Activated gamma-delta T cell (primary cell): ENCODE results near the gene RPL21.
"Not testable (repeated sequence)": the region's sequence is repeated elsewhere in the genome, so short reads cannot be mapped to it uniquely, and the experiment has no call there.

Experiments used
- DNase-seq: peaks from one replicate; lab custom pipeline; 2025; lab: John Stamatoyannopoulos, UW
- total RNA-seq, 2 donors: gene quantifications; one replicate each; lab custom pipeline; 2026; lab: John Stamatoyannopoulos, UW

RPL21 gene
- total RNA-seq: 920 to 1,010 reads per million in 2 donors

- peak; percentile 77 for DNase-seq
Measured at GRCh38 chr13:27251166-27252091, at the start of gene RPL21. TSS of gene RPL21 (plus strand) at chr13:27251558. CDS start at chr13:27253777, 2,219 bp downstream.

GRCh38 chr13:27201661-27202060 lies 49.7 kb upstream of the RPL21 start:
- DNase-seq: no peak

GRCh38 chr13:27203186-27203585 lies 48.2 kb upstream of the RPL21 start:
- DNase-seq: no peak

- DNase-seq: no peak
Measured at GRCh38 chr13:27203854-27204253, 47.5 kb upstream of the RPL21 start.

GRCh38 chr13:27208514-27208913 lies 42.8 kb upstream of the RPL21 start:
- DNase-seq: no peak

- no peak for DNase-seq
Measured at GRCh38 chr13:27211271-27211670, 40.1 kb upstream of the RPL21 start.

- peak; percentile 4 for DNase-seq
Measured at GRCh38 chr13:27211771-27212364, 39.5 kb upstream of the RPL21 start.

- DNase-seq: not testable (repeated sequence)
Measured at GRCh38 chr13:27213386-27213785, 38.0 kb upstream of the RPL21 start.

- not testable (repeated sequence) for DNase-seq
Measured at GRCh38 chr13:27217791-27218190, 33.6 kb upstream of the RPL21 start.

GRCh38 chr13:27218861-27219260 lies 32.5 kb upstream of the RPL21 start:
- not testable (repeated sequence) for DNase-seq

GRCh38 chr13:27219611-27220010 lies 31.7 kb upstream of the RPL21 start:
- DNase-seq: no peak

GRCh38 chr13:27222100-27222499 lies 29.3 kb upstream of the RPL21 start:
- DNase-seq: not testable (repeated sequence)

GRCh38 chr13:27226991-27227390 lies 24.4 kb upstream of the RPL21 start:
- DNase-seq: no peak

GRCh38 chr13:27228131-27228530 lies 23.2 kb upstream of the RPL21 start:
- no peak for DNase-seq

GRCh38 chr13:27229642-27230041 lies 21.7 kb upstream of the RPL21 start:
- DNase-seq: no peak

- no peak for DNase-seq
Measured at GRCh38 chr13:27233964-27234363, 17.4 kb upstream of the RPL21 start.

GRCh38 chr13:27236478-27236877 lies 14.9 kb upstream of the RPL21 start:
- no peak for DNase-seq

GRCh38 chr13:27242702-27243101 lies 8.7 kb upstream of the RPL21 start:
- no peak for DNase-seq

- DNase-seq: no peak
Measured at GRCh38 chr13:27245610-27246009, 5.7 kb upstream of the RPL21 start.

- DNase-seq: no peak
Measured at GRCh38 chr13:27250833-27251165, 559 bp upstream of the RPL21 start.

- DNase-seq: no peak
Measured at GRCh38 chr13:27252467-27252866, 1.1 kb downstream of the RPL21 start.

GRCh38 chr13:27257233-27257568 lies 5.8 kb downstream of the RPL21 start:
- DNase-seq: no peak

GRCh38 chr13:27257648-27258253 lies 6.4 kb downstream of the RPL21 start:
- no peak for DNase-seq
